HEK293 (cell line): ENCODE results near the gene ACTR3.

ENCODE experiments used
- CTCF ChIA-PET: fragments of 350-600 bp; formaldehyde crosslinking; extraction: SDS; loops from one replicate; lab custom pipeline; 2021; ENCODE audit warnings: antibody characterized with exemption; lab: Yijun Ruan, JAX
- POLR2A ChIA-PET: fragments of 300-600 bp; formaldehyde crosslinking; extraction: SDS; loops from one replicate; lab custom pipeline; 2020; ENCODE audit warnings: antibody characterized with exemption, inconsistent platforms; lab: Yijun Ruan, JAX
- H3K27ac ChIP-seq: fragments of 200-500 bp; sonication (Bioruptor generic); 2 replicates; pipeline ENCODE4 v1.5.1; 2014; ENCODE audit warnings: low read depth, low read length, control low read depth, inconsistent platforms; ENCODE audit errors: extremely low read depth
- H3K36me3 ChIP-seq, 2 experiments: fragments of 200-500 bp in 1 of 2; sonication (Bioruptor generic) in 1 of 2; 1 replicate in 1 of 2; 2 replicates in 1 of 2; pipeline ENCODE4 v1.5.1; 2014 to 2017; ENCODE audit warnings: inconsistent platforms in 2 of 2, low read length in 2 of 2; ENCODE audit not compliant: control insufficient read depth in 2 of 2, insufficient read depth in 1 of 2
- H3K4me1 ChIP-seq: fragments of 200-500 bp; sonication (Bioruptor generic); 2 replicates; pipeline ENCODE4 v1.5.1; 2014; ENCODE audit warnings: mild to moderate bottlenecking, low read length, inconsistent platforms; ENCODE audit not compliant: control insufficient read depth, insufficient read depth
- H3K4me3 ChIP-seq: 2 replicates; pipeline ENCODE4 v1.5.1; 2011; ENCODE audit warnings: low read depth, mild to moderate bottlenecking, control low read depth, low read length, moderate library complexity
- H3K9me3 ChIP-seq: fragments of 200-500 bp; sonication (Bioruptor generic); 2 replicates; pipeline ENCODE4 v1.5.1; 2014; ENCODE audit warnings: low read depth, low read length, inconsistent platforms; ENCODE audit not compliant: control insufficient read depth, insufficient read depth
- BCL11A ChIP-seq: fragments of 450-650 bp; formaldehyde crosslinking; IDR thresholded peaks from 2 replicates; pipeline ENCODE4 v1.5.1; 2016; ENCODE audit warnings: low read depth, missing biosample characterization, missing genetic modification characterization
- FEZF1 ChIP-seq: fragments of 450-650 bp; formaldehyde crosslinking; IDR thresholded peaks from 2 replicates; pipeline ENCODE4 v1.5.1; 2016; ENCODE audit warnings: missing biosample characterization, missing genetic modification characterization
- OSR2 ChIP-seq: fragments of 450-650 bp; formaldehyde crosslinking; IDR thresholded peaks from 2 replicates; pipeline ENCODE4 v1.5.1; 2016; ENCODE audit warnings: missing biosample characterization, missing genetic modification characterization
- PRDM1 ChIP-seq: fragments of 450-650 bp; formaldehyde crosslinking; IDR thresholded peaks from 2 replicates; pipeline ENCODE4; 2016; ENCODE audit warnings: missing biosample characterization, missing genetic modification characterization
- SP7 ChIP-seq: fragments of 450-650 bp; formaldehyde crosslinking; IDR thresholded peaks from 2 replicates; pipeline ENCODE4 v1.5.1; 2016; ENCODE audit warnings: missing biosample characterization, missing genetic modification characterization
- TSHZ1 ChIP-seq: fragments of 450-650 bp; formaldehyde crosslinking; IDR thresholded peaks from 2 replicates; pipeline ENCODE4 v1.5.1; 2016; ENCODE audit warnings: missing biosample characterization, missing genetic modification characterization, borderline replicate concordance
- ZBTB26 ChIP-seq: fragments of 450-650 bp; formaldehyde crosslinking; optimal IDR thresholded peaks from 2 replicates; pipeline ENCODE3; 2016; ENCODE audit warnings: missing biosample characterization, mild to moderate bottlenecking, missing genetic modification characterization
- ZNF175 ChIP-seq: fragments of 450-650 bp; formaldehyde crosslinking; IDR thresholded peaks from 2 replicates; pipeline ENCODE4 v1.5.1; 2016; ENCODE audit warnings: missing biosample characterization, missing genetic modification characterization
- ZNF19 ChIP-seq: fragments of 450-650 bp; formaldehyde crosslinking; IDR thresholded peaks from 2 replicates; pipeline ENCODE4; 2016; ENCODE audit warnings: missing biosample characterization, missing genetic modification characterization, low read depth
- ZNF2 ChIP-seq: fragments of 450-650 bp; formaldehyde crosslinking; IDR thresholded peaks from 2 replicates; pipeline ENCODE4 v1.5.1; 2016; ENCODE audit warnings: missing biosample characterization, missing genetic modification characterization
- ZNF24 ChIP-seq: fragments of 450-650 bp; formaldehyde crosslinking; IDR thresholded peaks from 2 replicates; pipeline ENCODE4 v1.5.1; 2016; ENCODE audit warnings: missing biosample characterization, missing genetic modification characterization
- ZNF335 ChIP-seq: fragments of 450-650 bp; formaldehyde crosslinking; conservative IDR thresholded peaks from 2 replicates; pipeline ENCODE4 v1.5.1; 2016; ENCODE audit warnings: missing biosample characterization, missing genetic modification characterization
- ZNF362 ChIP-seq: fragments of 450-650 bp; formaldehyde crosslinking; IDR thresholded peaks from 2 replicates; pipeline ENCODE4 v1.5.1; 2016; ENCODE audit warnings: missing biosample characterization, missing genetic modification characterization
- ZNF510 ChIP-seq: fragments of 450-650 bp; formaldehyde crosslinking; IDR thresholded peaks from 2 replicates; pipeline ENCODE4 v1.5.1; 2018; ENCODE audit warnings: mild to moderate bottlenecking, missing genetic modification characterization, missing biosample characterization; ENCODE audit not compliant: insufficient replicate concordance
- ZNF558 ChIP-seq: fragments of 450-650 bp; formaldehyde crosslinking; IDR thresholded peaks from 2 replicates; pipeline ENCODE4 v1.5.1; 2016; ENCODE audit warnings: missing biosample characterization, missing genetic modification characterization
- ZNF560 ChIP-seq: fragments of 450-650 bp; formaldehyde crosslinking; IDR thresholded peaks from 2 replicates; pipeline ENCODE4 v1.5.1; 2017; ENCODE audit warnings: missing biosample characterization, missing genetic modification characterization, borderline replicate concordance
- ZNF600 ChIP-seq: fragments of 450-650 bp; formaldehyde crosslinking; IDR thresholded peaks from 2 replicates; pipeline ENCODE4 v1.5.1; 2016; ENCODE audit warnings: missing biosample characterization, missing genetic modification characterization
- ZNF629 ChIP-seq: fragments of 450-650 bp; formaldehyde crosslinking; IDR thresholded peaks from 2 replicates; pipeline ENCODE4 v1.5.1; 2017; ENCODE audit warnings: missing biosample characterization, missing genetic modification characterization
- ZNF701 ChIP-seq: fragments of 450-650 bp; formaldehyde crosslinking; IDR thresholded peaks from 2 replicates; pipeline ENCODE4 v1.5.1; 2016; ENCODE audit warnings: missing biosample characterization, missing genetic modification characterization
- ZNF843 ChIP-seq: fragments of 450-650 bp; formaldehyde crosslinking; IDR thresholded peaks from 2 replicates; pipeline ENCODE4 v1.5.1; 2016; ENCODE audit warnings: missing biosample characterization, missing genetic modification characterization
- ZXDB ChIP-seq: fragments of 450-650 bp; formaldehyde crosslinking; IDR thresholded peaks from 2 replicates; pipeline ENCODE4 v1.5.1; 2016; ENCODE audit warnings: missing biosample characterization, missing genetic modification characterization

ACTR3 gene

GRCh38 chr2:113876503-113877387 lies 13.1 kb upstream of the ACTR3 start (continued):
- TF ChIP-seq ZNF335 (tag by site-specific recombination) (no peak), TSHZ1 (tag by site-specific recombination) (no peak), ZNF701 (no peak), ZNF510 (tag by site-specific recombination) (no peak), ZNF560 (tag by site-specific recombination) (no peak), ZNF558 (tag by site-specific recombination) (no peak), ZNF600 (tag by site-specific recombination) (no peak), ZXDB (0 out of 2 replicates have a peak, but pooled peaks have one; percentile 32), BCL11A (tag by site-specific recombination) (no peak)

- no peaks in the 10 kb centered on the region for H3K9me3 ChIP-seq
- peaks cover 26% of the 10 kb centered on the region for H3K4me1 ChIP-seq
- no peaks in the 10 kb centered on the region for H3K36me3 ChIP-seq
- ChIA-PET CTCF (interaction anchor here (1.5 to 2.1 kb wide), 2 partner anchors 10 to 59 kb away, joined by 5 read pairs; no protein-coding TSS in a partner anchor), POLR2A (interaction anchor here (1.9 to 2.9 kb wide), 2 partner anchors 12 to 121 kb away, joined by 6 to 16 read pairs; partner anchors contain the start of genes ACTR3 and SLC35F5)
- TF ChIP-seq ZNF2 (tag by site-specific recombination) = no peak
- no peak for TF ChIP-seq ZBTB26 (tag by site-specific recombination)
- TF ChIP-seq ZNF19 (tag by site-specific recombination) = no peak
- TF ChIP-seq PRDM1 = no peak
- peak; percentile 58 for TF ChIP-seq FEZF1 (tag by site-specific recombination)
- TF ChIP-seq ZNF24 (tag by site-specific recombination) = peak; percentile 91
- peak; percentile 31; the same call in 1 of the 2 replicates for TF ChIP-seq OSR2
- peak; percentile 35; the same call in 1 of the 2 replicates for TF ChIP-seq ZNF629 (tag by site-specific recombination)
- TF ChIP-seq ZNF362 (tag by site-specific recombination) = peak; percentile 84
- no peak for TF ChIP-seq ZNF175 (tag by site-specific recombination)
- TF ChIP-seq SP7 (tag by site-specific recombination) = peak; percentile 96
- TF ChIP-seq ZNF843 (tag by site-specific recombination) = peak; percentile 30; the same call in 1 of the 2 replicates
- peak overlapping the region; percentile 38; the same call in 1 of the 2 replicates for H3K27ac ChIP-seq
- H3K4me3 ChIP-seq = no peak overlapping the region
Measured at GRCh38 chr2:113877711-113878598, 11.9 kb upstream of the ACTR3 start.
